Measurements from ENCODE around the gene NMT1. TPM values are rescaled to one million over a fixed set of nuclear protein-coding genes. Genes with fewer than 3 reads are reported as not detected.

Gene NMT1
- total RNA-seq, 6 experiments from 2014 or later, result 50.8 to 76.7 (median 72.0) TPM

- ATAC-seq, result peak in 3 of 4 donors; percentile 12 to 35 (median 26)
- 29% methylated on average over 14 of the region's 36 CpGs for WGBS (ENCODE audit: insufficient coverage, low coverage, low lambda C conversion rate, missing lambda C conversion rate)
These were observed 8.9 kb upstream of the NMT1 start for GRCh38 chr17:45052052-45052772.

GRCh38 chr17:45060382-45060796 lies 728 bp upstream of the NMT1 start:
- H3K27me3 ChIP-seq, result no peaks in the 10 kb centered on the region
- TF ChIP-seq CTCF (IDR thresholded peaks at IDR 0.05) (no peak), POLR2A (IDR thresholded peaks at IDR 0.05) (no peak)
- WGBS (ENCODE audit: insufficient coverage, low coverage, low lambda C conversion rate, missing lambda C conversion rate), result 6% methylated on average over 12 of the region's 15 CpGs
- H3K4me1 ChIP-seq, result peaks cover 0 to 35% (median 14%) of the 10 kb centered on the region in 4 donors
- H3K4me3 ChIP-seq, result peak overlapping the region; percentile 79 to 88 (median 79)
- H3K27ac ChIP-seq, result peak overlapping the region; percentile 63 to 81 (median 75)
- no peaks in the 10 kb centered on the region for H3K9me3 ChIP-seq
- ATAC-seq (peak; percentile 15 to 36 (median 24)), DNase-seq (no peak)
- intact Hi-C loops (cut with DNase I), result no loop called here
- no peaks in the 10 kb centered on the region for H3K36me3 ChIP-seq

More at GRCh38 chr17:45052052-45052772, 8.9 kb upstream of the NMT1 start:
- Histone ChIP-seq H3K27ac (peak overlapping the region; percentile 49 to 77 (median 53)), H3K4me3 (peak overlapping the region; percentile 51 to 53 (median 52)), H3K36me3 (no peaks in the 10 kb centered on the region), H3K27me3 (no peaks in the 10 kb centered on the region), H3K9me3 (no peaks in the 10 kb centered on the region), H3K4me1 (peaks cover 0 to 10% (median 4%) of the 10 kb centered on the region in 4 donors)
- peak in 2 of 3 donors; percentile 55 to 56 for DNase-seq
- intact Hi-C loops (cut with DNase I), result no loop called here
- TF ChIP-seq CTCF (IDR thresholded peaks at IDR 0.05), result no peak
- peak; percentile 64 for TF ChIP-seq POLR2A (IDR thresholded peaks at IDR 0.05)

- DNase-seq, result no peak
- TF ChIP-seq POLR2A (IDR thresholded peaks at IDR 0.05) (no peak), CTCF (IDR thresholded peaks at IDR 0.05) (no peak)
- Histone ChIP-seq H3K9me3 (no peaks in the 10 kb centered on the region), H3K27me3 (no peaks in the 10 kb centered on the region), H3K36me3 (no peaks in the 10 kb centered on the region), H3K27ac (peak overlapping the region in 2 of 3 donors; percentile 73 to 75), H3K4me3 (peak overlapping the region; percentile 79 to 88 (median 79)), H3K4me1 (peaks cover 0 to 35% (median 14%) of the 10 kb centered on the region in 4 donors)
- intact Hi-C loops (cut with DNase I), result no loop called here
- ATAC-seq, result no peak
- 8% methylated on average over 15 of the region's 15 CpGs for WGBS (ENCODE audit: insufficient coverage, low coverage, low lambda C conversion rate, missing lambda C conversion rate)
These were observed 589 bp downstream of the NMT1 start for GRCh38 chr17:45061606-45062205.

GRCh38 chr17:45063198-45063597 lies 2.1 kb downstream of the NMT1 start:
- Histone ChIP-seq H3K9me3 (no peaks in the 10 kb centered on the region), H3K27ac (no peak overlapping the region), H3K36me3 (peaks cover 0 to 3% (median 0%) of the 10 kb centered on the region in 4 donors), H3K4me1 (peaks cover 0 to 35% (median 14%) of the 10 kb centered on the region in 4 donors), H3K4me3 (no peak overlapping the region), H3K27me3 (no peaks in the 10 kb centered on the region)
- DNase-seq, result no peak
- WGBS (ENCODE audit: insufficient coverage, low coverage, low lambda C conversion rate, missing lambda C conversion rate), result 50% methylated on average over 1 of the region's 1 CpG
- no peak for ATAC-seq
- TF ChIP-seq CTCF (IDR thresholded peaks at IDR 0.05) (no peak), POLR2A (IDR thresholded peaks at IDR 0.05) (no peak)
- intact Hi-C loops (cut with DNase I), result no loop called here

Data from right lobe of liver (tissue), 6 donors.